SU-DHL-6 (cell line): ENCODE data around the gene DNAJC18.

Experiments used
- H2AFZ ChIP-seq: fragments of 200-600 bp; sonication (generic); 2 replicates; pipeline ENCODE4 v1.6.1; 2014; ENCODE audit warnings: low read depth, mild to moderate bottlenecking, moderate library complexity, mixed read lengths, antibody characterized with exemption, low read length; ENCODE audit not compliant: severe bottlenecking
- H3F3A ChIP-seq: fragments of 200-600 bp; shearing (Covaris generic); 2 replicates; pipeline ENCODE4 v1.6.0; 2016; ENCODE audit warnings: antibody characterized with exemption, mild to moderate bottlenecking; ENCODE audit not compliant: insufficient read depth
- H3K27ac ChIP-seq: fragments of 200-600 bp; sonication (generic); 2 replicates; pipeline ENCODE4 v1.5.1; 2016; ENCODE audit warnings: low read depth, mild to moderate bottlenecking, low read length, moderate library complexity, mixed read lengths
- H3K27me3 ChIP-seq: fragments of 200-600 bp; sonication (generic), shearing (Covaris generic); 2 replicates; pipeline ENCODE4 v1.6.0; 2014; ENCODE audit warnings: mild to moderate bottlenecking, low read length
- H3K36me3 ChIP-seq: fragments of 200-600 bp; sonication (generic); 2 replicates; pipeline ENCODE4 v1.6.1; 2014; ENCODE audit warnings: mild to moderate bottlenecking, low read length, mixed read lengths
- H3K4me2 ChIP-seq: fragments of 300-600, 200-600 bp; shearing (Covaris generic), sonication (generic); 2 replicates; pipeline ENCODE4 v1.6.0; 2014; ENCODE audit warnings: low read length, low read depth, mild to moderate bottlenecking; ENCODE audit not compliant: poor library complexity, severe bottlenecking
- H3K4me3 ChIP-seq: fragments of 200-600 bp; sonication (generic); 2 replicates; pipeline ENCODE4 v1.5.1; 2014; ENCODE audit warnings: antibody characterized with exemption, low read length, mild to moderate bottlenecking, mixed read lengths; ENCODE audit not compliant: insufficient read depth, poor library complexity, severe bottlenecking
- H3K79me2 ChIP-seq: fragments of 200-600 bp; sonication (generic); 2 replicates; pipeline ENCODE4 v1.6.1; 2014; ENCODE audit warnings: mild to moderate bottlenecking, low read length, moderate library complexity; ENCODE audit not compliant: insufficient read depth
- H3K9ac ChIP-seq: fragments of 200-600 bp; sonication (generic); 2 replicates; pipeline ENCODE4 v1.7.0; 2014; ENCODE audit warnings: mild to moderate bottlenecking, low read length
- H3K9me2 ChIP-seq: fragments of 200-600 bp; sonication (generic); replicated peaks from 2 replicates; pipeline ENCODE4 v1.6.1; 2014; ENCODE audit warnings: low read length; ENCODE audit not compliant: insufficient read depth
- H3K9me3 ChIP-seq: fragments of 200-600 bp; sonication (generic); 2 replicates; pipeline ENCODE4 v1.6.1; 2014; ENCODE audit warnings: low read length, mixed read lengths; ENCODE audit not compliant: insufficient read depth
- H4K20me1 ChIP-seq: fragments of 200-600 bp; sonication (generic); 2 replicates; pipeline ENCODE4 v1.6.1; 2014; ENCODE audit warnings: low read depth, mild to moderate bottlenecking, antibody characterized with exemption, low read length, moderate library complexity, mixed read lengths
- CTCF ChIP-seq: fragments of 200-600 bp; sonication (generic); IDR thresholded peaks from one replicate; pipeline ENCODE4 v1.5.1; 2017; ENCODE audit warnings: antibody characterized with exemption, mild to moderate bottlenecking, low read length, moderate library complexity; ENCODE audit not compliant: insufficient read depth, poor library complexity, severe bottlenecking
- EZH2phosphoT487 ChIP-seq: fragments of 200-600 bp; sonication (generic), shearing (Covaris generic); conservative IDR thresholded peaks from 2 replicates; pipeline ENCODE4 v1.6.1; 2018; ENCODE audit warnings: mild to moderate bottlenecking, antibody characterized with exemption, low read length, moderate library complexity, mixed read lengths

Gene DNAJC18

GRCh38 chr5:139383275-139383992 is 55.9 kb downstream of the DNAJC18 start, which contains the start of gene SLC23A1:
SLC23A1 (minus strand) TSS chr5:139383297; CDS start chr5:139383253, 44 bp downstream.
- Histone ChIP-seq H3K79me2 (no peaks in the 10 kb centered on the region), H3K9me3 (no peaks in the 10 kb centered on the region), H3K27ac (no peak within 1 kb of the TSS), H3K4me3 (no peak within 1 kb of the TSS), H3K4me2 (no peak within 1 kb of the TSS), H3K9me2 (no peaks in the 10 kb centered on the region), H3K36me3 (no peaks in the 10 kb centered on the region), H4K20me1 (no peaks in the 10 kb centered on the region), H3K9ac (no peak within 1 kb of the TSS), H3K27me3 (no peaks in the 10 kb centered on the region), H3F3A (peaks cover 37% of the 10 kb centered on the region), H2AFZ (no peak within 1 kb of the TSS)
- TF ChIP-seq CTCF: no peak
- TF ChIP-seq EZH2phosphoT487: no peak

- Histone ChIP-seq H3K27me3 (no peaks in the 10 kb centered on the region), H3K4me2 (no peak overlapping the region), H3K27ac (no peak overlapping the region), H3K9me3 (no peaks in the 10 kb centered on the region), H2AFZ (no peak overlapping the region), H3K79me2 (no peaks in the 10 kb centered on the region), H3K36me3 (no peaks in the 10 kb centered on the region), H3K9ac (no peak overlapping the region), H4K20me1 (no peaks in the 10 kb centered on the region), H3K4me3 (no peak overlapping the region), H3F3A (peaks cover 31% of the 10 kb centered on the region), H3K9me2 (no peaks in the 10 kb centered on the region)
- TF ChIP-seq CTCF (no peak), EZH2phosphoT487 (no peak)
These were observed 56.5 kb downstream of the DNAJC18 start for GRCh38 chr5:139382807-139383206.

GRCh38 chr5:139381837-139382761 is 57.2 kb downstream of the DNAJC18 start:
- Histone ChIP-seq H3K4me3 (no peak overlapping the region), H2AFZ (no peak overlapping the region), H3K9me2 (no peaks in the 10 kb centered on the region), H3F3A (peaks cover 26% of the 10 kb centered on the region), H3K4me2 (no peak overlapping the region), H4K20me1 (no peaks in the 10 kb centered on the region), H3K9ac (no peak overlapping the region), H3K79me2 (no peaks in the 10 kb centered on the region), H3K27me3 (no peaks in the 10 kb centered on the region), H3K36me3 (no peaks in the 10 kb centered on the region), H3K27ac (no peak overlapping the region), H3K9me3 (no peaks in the 10 kb centered on the region)
- TF ChIP-seq EZH2phosphoT487 (no peak), CTCF (no peak)
